ENCODE results near the gene CD8A.

- TF ChIP-seq CTCF (IDR thresholded peaks at IDR 0.05) (no peak), EP300 (IDR thresholded peaks at IDR 0.05) (no peak)
These were observed 15.4 kb downstream of the CD8A start for GRCh38 chr2:86775338-86775737.

All from esophagus muscularis mucosa (tissue), 3 donors.